NCI-H2196 (cell line): Measurements from ENCODE around the gene PTS.

Experiments used
- DNase-seq: peaks from one replicate; lab custom pipeline; 2025; ENCODE audit not compliant: unreplicated experiment; lab: John Stamatoyannopoulos, UW

Gene PTS

DNA sequence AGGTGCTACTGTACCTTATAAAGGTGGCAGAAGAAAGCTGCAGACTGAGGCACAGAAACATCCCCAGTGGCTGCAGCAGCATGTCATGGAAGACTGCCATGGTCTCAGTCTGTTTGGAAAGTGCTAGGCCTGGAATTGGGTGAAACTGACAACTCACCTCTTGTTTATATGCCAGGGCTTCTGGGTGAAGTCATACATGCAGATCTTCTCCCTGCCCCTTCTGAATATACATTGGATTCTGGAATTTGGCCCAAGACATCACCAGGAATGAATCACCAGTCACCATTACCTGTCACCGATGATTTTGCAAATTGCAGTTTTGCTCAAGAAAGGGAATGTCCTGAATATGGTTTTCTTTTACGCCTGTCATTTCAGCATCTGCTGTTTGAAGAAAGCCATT is 34.3 kb downstream of the PTS start, which contains the start of gene PLET1:
PLET1 (minus strand) TSS at position 371 of the 400 bp plus-strand sequence; CDS start at position 100, 271 bp downstream.
- DNase-seq, result no peak

DNA sequence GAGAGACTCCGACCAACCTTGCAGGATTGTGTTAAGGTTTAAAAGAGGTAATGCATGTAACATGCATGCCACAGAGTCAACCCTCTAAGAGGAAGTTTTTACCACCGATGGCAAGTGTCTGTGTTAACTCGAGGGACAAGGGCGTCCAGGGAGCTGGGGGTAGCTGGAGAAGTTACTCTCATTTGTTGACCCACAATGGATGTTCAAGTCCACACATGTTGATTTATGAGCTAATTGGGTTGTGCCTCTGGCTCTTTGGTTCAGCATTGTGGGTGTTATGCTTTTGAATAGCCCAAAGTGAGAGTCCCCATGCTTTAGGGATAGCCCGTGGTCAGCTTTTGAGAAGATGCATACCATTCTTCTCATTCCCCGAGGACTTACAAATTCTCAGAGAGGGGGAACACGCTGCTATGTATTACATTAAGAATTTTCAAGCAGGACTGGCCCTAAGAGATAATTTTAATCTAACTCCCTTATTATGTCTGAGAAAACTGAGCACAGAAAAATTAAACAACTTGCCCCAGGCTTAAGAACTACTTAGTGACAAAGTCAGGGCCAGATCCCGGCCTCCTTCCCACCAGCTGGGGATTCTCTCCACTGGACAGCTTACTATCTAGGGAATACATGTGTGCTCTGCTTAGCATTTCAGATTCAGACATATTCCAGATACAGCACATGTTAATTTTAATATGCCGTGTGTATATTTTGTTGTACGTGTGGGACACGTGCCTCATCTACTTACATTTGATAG is 39.6 kb downstream of the PTS start:
- no peak for DNase-seq

DNA sequence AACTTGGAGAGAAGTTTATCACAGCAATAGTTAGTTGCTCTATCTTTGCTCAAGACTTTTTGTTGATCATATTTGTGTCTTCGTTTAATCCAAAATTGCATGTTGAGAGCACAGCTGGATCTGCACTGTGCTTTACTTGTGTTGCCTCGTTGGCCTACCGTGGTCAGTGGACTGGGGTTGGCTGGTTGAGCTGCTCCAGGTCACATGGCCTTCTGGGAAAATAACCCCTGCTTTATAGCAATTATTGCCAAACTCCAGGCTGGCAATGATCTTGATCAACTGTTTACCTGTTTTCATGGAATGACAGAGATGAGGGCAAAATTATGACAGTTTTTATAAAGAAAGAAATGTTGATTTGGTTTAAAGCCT is 40.2 kb downstream of the PTS start:
- no peak for DNase-seq

DNA sequence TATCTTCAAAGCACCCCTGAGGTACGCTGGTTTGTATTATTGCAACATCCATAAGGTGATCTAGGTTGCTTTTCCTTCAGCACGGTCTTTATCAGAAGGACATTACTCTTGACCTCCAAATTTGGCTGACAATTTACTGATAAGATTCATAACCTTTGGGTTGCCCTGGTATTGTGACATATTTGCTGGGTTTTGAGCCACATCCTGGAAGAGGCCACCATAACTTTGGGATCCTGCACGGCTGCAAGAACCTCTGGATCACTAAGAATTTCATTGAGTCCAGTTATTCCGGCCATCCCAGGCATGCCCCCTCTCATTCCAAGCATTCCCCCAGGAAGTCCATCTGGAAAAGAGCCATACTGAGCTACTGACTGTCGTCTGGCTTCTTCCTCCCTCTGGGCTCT is 41.0 kb downstream of the PTS start:
- no peak for DNase-seq

DNA sequence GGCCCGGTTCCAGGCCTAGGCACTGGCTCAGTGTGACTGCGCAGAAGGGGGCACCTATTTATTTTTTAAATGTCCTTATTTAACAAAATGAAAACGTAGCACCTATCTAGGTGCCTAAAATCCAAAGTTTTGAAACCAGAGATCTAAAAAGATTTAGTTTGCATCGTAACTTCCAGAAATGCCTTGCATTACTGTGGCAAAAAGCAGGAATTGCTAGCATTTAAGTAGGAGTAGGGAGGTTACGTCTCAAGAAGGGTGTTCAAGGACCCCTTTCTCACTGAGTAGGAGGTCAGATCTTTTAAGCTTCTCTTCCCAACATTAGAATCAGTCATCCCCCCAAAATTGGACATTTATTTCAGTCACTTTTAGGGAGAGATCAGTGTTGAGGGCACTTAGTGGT is 42.2 kb downstream of the PTS start:
- DNase-seq, result no peak

DNA sequence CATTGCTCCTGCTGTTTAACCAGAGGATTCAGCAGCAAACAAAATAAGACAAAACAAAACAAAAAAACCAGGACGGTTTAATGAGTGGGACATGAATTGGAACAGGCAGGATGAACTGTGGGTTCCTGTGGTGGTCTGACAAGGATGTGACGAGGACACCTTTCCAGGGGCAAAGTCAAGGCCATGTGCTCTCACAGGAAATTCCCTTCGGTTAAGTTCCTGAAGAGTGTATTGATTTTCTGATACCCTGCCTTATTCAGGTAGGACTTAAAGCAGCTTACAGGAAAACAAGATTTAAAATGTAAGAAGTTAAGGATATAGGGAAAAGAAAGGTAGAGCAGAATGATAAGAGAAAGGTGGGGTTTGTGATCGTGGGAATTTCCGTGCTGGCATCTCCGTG is 42.9 kb downstream of the PTS start:
- DNase-seq, result no peak

DNA sequence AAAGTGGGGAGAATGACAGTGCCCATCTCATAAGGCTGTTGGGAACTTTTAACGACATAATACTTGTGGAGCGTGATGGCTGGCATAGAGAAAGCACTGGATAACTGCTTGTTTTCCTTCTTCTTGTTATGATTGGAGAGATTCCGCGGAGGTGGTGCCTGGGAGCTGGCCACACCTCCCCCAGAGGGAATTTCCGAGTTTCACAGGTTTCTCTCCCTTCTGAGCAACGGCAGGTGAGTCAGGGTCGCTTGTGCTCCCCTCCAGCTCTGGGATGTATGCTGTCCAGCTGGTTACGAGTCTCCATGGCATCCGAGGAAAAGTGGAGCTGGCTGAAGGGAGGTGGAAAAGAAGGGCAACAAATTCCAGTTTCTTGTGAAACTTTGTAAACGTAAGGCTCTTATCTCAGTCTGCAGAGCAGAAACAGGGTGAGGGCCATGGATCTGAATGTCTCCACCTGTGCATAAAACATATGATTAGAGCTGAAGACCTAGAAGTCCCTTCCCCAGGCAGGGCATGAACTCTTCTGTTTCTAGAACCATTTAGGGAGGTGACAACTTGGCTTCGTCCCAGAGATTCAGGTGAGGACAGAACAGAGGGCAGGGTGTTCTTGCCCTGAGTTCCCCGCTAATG is 44.4 kb downstream of the PTS start:
- DNase-seq, result no peak

DNA sequence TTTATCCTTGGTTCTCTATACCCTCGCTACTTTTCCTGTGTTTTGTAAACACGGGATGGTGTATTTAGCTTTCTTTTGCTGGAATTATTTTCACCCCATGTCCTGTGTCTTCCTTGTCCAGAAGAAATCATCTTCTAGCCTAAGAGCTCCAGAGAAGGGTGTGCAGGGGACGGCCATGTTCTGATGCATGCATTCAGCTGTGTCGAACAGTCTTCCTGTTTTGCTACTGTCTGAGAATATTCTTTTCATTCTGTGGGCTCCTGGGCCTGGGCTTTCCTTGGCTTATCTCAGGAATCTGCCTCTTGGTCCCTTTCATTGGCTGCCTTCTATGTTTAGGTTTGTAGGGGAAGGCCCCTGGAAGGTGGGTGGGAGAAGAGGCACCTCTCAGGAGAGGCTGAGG is 45.0 kb downstream of the PTS start:
- DNase-seq, result no peak

DNA sequence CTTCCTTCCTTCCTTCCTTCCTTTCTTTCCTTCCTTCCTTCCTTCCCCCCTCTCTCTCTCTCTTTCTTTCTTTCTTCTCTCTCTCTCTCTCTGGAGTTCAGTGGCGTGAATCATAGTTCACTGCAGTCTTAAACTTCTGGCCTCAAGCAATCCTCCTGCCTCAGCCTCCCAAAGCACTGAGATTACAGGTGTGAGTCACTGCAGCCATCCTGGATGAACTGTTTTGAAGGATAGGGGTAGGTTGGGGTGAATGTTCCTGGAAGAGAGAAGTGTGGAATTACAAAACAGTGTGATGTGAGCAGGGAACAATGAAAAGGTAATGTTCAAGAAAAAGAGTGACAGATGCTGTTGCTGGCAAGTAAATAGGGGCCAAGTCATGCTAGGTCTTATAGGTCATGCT is 46.8 kb downstream of the PTS start:
- DNase-seq, result no peak

DNA sequence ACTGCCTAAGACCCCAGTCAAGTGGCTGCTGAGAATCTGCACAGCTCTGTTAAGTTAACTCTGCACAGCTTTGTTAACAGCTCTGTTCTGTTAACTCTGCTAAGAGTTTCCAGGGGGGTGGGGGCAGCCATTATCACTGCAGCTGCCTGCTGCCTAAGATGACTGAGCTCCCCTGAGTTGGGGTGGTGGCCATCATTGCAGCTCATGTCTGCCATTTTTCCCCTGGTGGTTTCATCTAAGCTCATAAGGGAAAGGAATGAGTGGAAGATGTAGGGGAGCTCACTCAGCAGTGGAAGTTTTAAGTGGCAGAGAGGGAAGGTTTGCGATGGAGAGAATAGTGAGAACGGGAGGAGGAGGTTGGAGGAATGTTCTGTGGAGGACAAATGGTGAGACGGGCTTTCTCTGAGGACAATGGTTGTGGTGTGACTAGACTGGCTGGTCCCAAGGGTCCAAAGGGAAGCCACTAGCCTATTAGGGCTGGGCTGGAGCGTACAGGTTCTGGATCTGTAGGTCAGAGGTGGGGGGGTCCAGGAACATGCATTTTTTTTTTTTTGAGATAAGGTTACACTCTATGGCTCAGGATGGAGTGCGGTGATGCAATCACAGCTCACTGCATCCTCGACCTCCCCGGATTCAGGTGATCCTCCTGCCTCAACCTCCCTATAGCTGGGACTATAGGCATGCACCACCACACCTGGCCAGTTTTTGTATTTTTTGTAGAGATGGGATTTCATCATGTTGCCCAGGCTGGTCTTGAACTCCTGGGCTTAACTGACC is 48.0 kb downstream of the PTS start:
- DNase-seq, result no peak

DNA sequence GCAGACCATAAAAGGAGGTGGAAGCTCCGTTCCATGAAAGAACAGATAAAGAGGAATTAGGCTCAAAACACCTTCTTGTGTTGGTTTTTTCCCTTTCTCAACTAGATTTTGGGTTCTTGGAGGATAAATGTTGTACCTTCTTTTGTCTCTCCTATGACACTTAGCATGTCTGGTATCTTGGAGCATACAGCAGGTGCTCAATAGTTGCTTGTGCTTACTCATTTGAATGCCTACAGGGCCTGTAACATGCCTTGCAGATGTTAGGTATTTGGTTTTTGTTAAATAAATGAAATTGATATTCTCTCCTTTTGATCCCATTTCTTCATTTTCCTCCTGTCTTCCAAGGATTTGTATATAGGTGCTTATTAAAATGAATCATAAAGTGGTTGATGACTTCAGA is 50.8 kb downstream of the PTS start:
- no peak for DNase-seq

DNA sequence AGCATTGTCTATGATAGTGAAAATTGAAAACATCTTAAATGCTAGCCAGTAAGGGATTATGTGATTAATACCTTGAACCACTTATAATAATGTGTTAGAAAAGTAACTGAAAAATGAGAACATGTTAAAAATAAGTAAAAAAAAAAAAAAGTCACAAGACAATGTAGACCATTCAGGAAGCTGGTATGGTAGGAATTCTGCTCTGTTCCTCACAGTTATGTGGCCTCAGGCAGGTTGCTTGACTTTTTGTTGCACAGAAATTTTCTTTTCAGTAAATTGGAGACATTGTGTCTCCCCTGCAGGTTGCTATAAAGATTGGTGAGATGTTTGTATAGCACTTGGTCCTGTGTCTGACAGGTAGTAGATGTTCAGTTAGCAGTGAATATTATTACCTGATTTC is 51.7 kb downstream of the PTS start:
- no peak for DNase-seq

DNA sequence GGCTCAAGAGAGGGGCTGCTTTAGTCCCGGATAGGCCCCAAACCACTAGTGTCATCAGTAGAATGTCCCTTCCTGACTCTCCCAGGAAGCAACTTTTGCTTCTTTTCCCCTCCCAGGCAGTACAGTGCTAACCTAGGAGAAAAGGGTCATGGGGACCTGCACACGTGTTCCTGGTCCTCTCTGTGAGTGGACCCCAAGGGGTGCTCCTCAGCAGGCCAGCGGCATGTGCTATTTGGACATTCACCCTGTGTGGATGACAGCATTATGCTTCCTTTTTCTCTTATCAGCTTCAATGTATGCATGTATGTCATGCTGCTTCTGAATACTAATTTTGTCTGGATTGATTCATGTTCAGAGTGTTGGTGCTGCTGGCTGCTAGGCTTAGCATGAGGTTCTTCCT is 52.6 kb downstream of the PTS start:
- DNase-seq, result no peak

DNA sequence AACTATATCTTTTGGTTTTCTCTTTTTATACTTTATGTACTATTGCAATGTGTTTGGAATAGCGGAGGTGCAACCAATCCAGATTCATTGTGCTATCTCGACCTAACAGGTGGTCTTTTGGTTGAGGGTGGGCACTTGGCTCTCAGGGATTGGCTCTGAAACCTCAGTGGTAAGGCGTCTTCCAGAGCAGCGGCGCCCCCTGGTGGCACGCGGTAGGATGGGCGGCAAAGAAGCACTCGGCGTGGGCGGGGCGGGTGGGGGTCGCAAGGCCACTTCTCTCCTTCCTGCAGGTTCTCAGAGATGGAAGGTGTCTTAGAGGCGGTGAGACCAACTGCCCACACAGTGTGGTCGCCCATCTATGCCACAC is 53.7 kb downstream of the PTS start:
- peak; percentile 63 for DNase-seq

DNA sequence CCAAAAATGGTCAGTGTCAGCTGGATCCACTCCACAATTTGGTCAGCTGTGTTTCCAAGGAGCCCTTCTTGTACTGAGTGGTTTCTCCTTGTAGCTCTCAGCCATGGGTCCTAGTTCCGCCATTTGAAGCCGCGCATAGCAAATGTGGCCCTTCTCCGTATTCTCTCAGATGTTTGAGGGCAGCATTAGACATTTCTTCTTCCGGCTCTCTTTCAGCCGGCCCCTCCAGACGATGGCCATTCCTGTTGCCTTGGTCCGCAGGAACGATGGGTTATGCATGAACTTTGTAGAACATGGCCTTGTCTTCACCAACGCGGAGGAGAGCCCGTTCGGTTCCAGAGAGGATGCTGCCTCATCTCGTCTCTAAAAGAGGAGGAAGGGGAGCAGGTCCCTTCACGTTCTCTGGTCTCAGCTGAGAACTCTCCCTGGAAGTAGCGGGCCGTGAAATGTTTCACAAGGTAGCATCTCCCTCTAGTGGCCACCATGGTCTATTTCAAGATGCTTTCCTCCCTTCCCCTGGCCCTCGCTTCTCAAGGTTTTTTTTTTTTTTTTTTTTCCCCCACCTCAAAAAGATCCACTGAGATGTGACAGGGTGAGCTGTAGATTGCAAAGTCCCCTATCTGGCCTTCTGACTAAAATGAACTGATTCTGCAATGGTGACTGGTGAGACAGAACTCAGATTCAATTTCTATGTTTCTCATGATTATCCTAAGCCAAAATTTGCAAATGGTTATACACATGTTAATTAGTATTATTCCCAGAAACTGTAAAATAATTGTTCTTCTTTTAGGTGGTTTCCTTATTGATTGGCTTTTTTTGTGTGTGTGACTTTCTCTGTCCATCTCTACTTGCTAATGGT is 54.3 kb downstream of the PTS start:
- DNase-seq, result peak; percentile 85

DNA sequence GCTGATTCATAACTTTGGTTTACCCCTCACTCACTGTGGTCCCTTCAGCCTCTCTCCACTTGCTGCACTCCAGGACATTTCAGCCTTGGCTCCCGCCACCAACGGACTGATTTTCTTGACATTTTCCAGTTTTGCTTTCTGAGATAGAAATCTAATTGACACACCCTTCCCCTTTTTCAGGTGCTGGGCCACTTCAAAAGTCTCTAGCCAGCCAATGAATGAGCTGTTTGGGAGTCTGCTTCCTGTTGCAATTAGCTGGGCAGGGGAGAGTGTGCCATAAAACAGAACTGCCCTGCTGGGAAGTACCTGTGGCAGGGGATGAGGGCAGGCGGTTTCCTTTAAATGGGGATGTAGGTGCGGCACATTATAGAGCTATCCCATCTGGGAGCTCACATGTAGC is 55.5 kb downstream of the PTS start:
- no peak for DNase-seq
